Esophagus (tissue), 2 donors: ENCODE measurements around the gene TPRG1L. TPM values are rescaled to one million over a fixed set of nuclear protein-coding genes. Genes with fewer than 3 reads are reported as not detected.
"Not testable (repeated sequence)": the region's sequence is repeated elsewhere in the genome, so short reads cannot be mapped to it uniquely, and the experiment has no call there.

Source experiments
- H3K27ac ChIP-seq, 2 donors: one replicate each; pipeline ENCODE4 v1.5.1; 2013; ENCODE audit warnings: low read depth in 2 of 2, mild to moderate bottlenecking in 2 of 2, inconsistent platforms in 1 of 2, low read length in 1 of 2, moderate library complexity in 1 of 2
- H3K27me3 ChIP-seq, 2 donors: one replicate each; pipeline ENCODE4 v1.6.1; 2013; ENCODE audit warnings: low read length in 2 of 2, control low read depth in 1 of 2, mild to moderate bottlenecking in 1 of 2; ENCODE audit not compliant: insufficient read depth in 2 of 2, control insufficient read depth in 1 of 2
- H3K36me3 ChIP-seq, 2 donors: one replicate each; pipeline ENCODE4 v1.6.1; 2013; ENCODE audit warnings: low read length in 1 of 2; ENCODE audit not compliant: control insufficient read depth in 2 of 2, insufficient read depth in 2 of 2
- H3K4me1 ChIP-seq, 2 donors: one replicate each; pipeline ENCODE4 v1.6.1; 2013; ENCODE audit warnings: low read length in 1 of 2; ENCODE audit not compliant: control insufficient read depth in 2 of 2, insufficient read depth in 2 of 2
- H3K4me3 ChIP-seq, 2 donors: one replicate each; pipeline ENCODE4 v1.5.1; 2013; ENCODE audit warnings: low read length in 2 of 2, mild to moderate bottlenecking in 2 of 2, low read depth in 1 of 2, moderate library complexity in 1 of 2
- H3K9me3 ChIP-seq, 2 donors: one replicate each; pipeline ENCODE4 v1.6.1; 2013; ENCODE audit warnings: mild to moderate bottlenecking in 2 of 2, low read depth in 1 of 2, low read length in 1 of 2, moderate library complexity in 1 of 2; ENCODE audit not compliant: control insufficient read depth in 2 of 2, insufficient read depth in 1 of 2
- WGBS, 2 donors: extraction: QIAGEN DNeasy Blood & Tissue Kit; methylation state at CpG; one replicate each; pipeline ENCODE4 v1.1.7; 2013; 5-methylcytosine and 5-hydroxymethylcytosine counted together
- polyA plus RNA-seq, 2 donors: library from polyadenylated mRNA; stranded (reverse); fragments of 200-250 nt; gene quantifications; one replicate each; pipeline ENCODE4 v1.2.3, GENCODE V29; 2013
- donor health status: healthy with polysubstance abuse.
- donor health status: Bipolar disorder and iron deficiency.

Gene TPRG1L
- polyA plus RNA-seq, 2 donors: 20.1 to 32.8 TPM

- Histone ChIP-seq H3K27ac (no peak overlapping the region), H3K27me3 (peaks cover 0 to 3% of the 10 kb centered on the region in 2 donors), H3K36me3 (no peaks in the 10 kb centered on the region), H3K4me1 (peaks cover 3 to 6% of the 10 kb centered on the region in 2 donors), H3K4me3 (no peak overlapping the region), H3K9me3 (no peaks in the 10 kb centered on the region)
- WGBS, 2 donors: 63 to 66% methylated on average over 7 of the region's 7 CpGs
These were observed 12.7 kb upstream of the TPRG1L start for GRCh38 chr1:3612123-3612522.

GRCh38 chr1:3614755-3615742 lies 9.8 kb upstream of the TPRG1L start:
- H3K4me1 ChIP-seq: peaks cover 3 to 5% of the 10 kb centered on the region in 2 donors
- peaks cover 0 to 3% of the 10 kb centered on the region in 2 donors for H3K27me3 ChIP-seq

GRCh38 chr1:3616861-3617260 lies 8.0 kb upstream of the TPRG1L start:
- Histone ChIP-seq H3K4me3 (no peak overlapping the region), H3K27me3 (no peaks in the 10 kb centered on the region), H3K4me1 (no peaks in the 10 kb centered on the region), H3K9me3 (no peaks in the 10 kb centered on the region), H3K27ac (no peak overlapping the region), H3K36me3 (no peaks in the 10 kb centered on the region)
- WGBS, 2 donors: 86 to 89% methylated on average over 9 of the region's 9 CpGs

More at GRCh38 chr1:3614755-3615742, 9.8 kb upstream of the TPRG1L start:
- Histone ChIP-seq H3K27ac (no peak overlapping the region), H3K36me3 (no peaks in the 10 kb centered on the region), H3K9me3 (no peaks in the 10 kb centered on the region), H3K4me3 (no peak overlapping the region)
- WGBS, 2 donors: 58 to 60% methylated on average over 20 of the region's 20 CpGs

- Histone ChIP-seq H3K27me3 (no peaks in the 10 kb centered on the region), H3K4me1 (no peaks in the 10 kb centered on the region), H3K27ac (no peak overlapping the region), H3K9me3 (no peaks in the 10 kb centered on the region), H3K36me3 (no peaks in the 10 kb centered on the region), H3K4me3 (no peak overlapping the region)
- 80 to 83% methylated on average over 17 to 18 of the region's 18 CpGs for WGBS, 2 donors
These were observed 6.9 kb upstream of the TPRG1L start for GRCh38 chr1:3617806-3618345.

GRCh38 chr1:3618531-3618880 lies 6.3 kb upstream of the TPRG1L start:
- H3K4me1 ChIP-seq: peaks cover 0 to 3% of the 10 kb centered on the region in 2 donors
- WGBS, 2 donors: 65 to 67% methylated on average over 9 of the region's 9 CpGs
- H3K4me3 ChIP-seq: no peak overlapping the region
- H3K9me3 ChIP-seq: no peaks in the 10 kb centered on the region
- no peaks in the 10 kb centered on the region for H3K36me3 ChIP-seq
- no peak overlapping the region for H3K27ac ChIP-seq
- no peaks in the 10 kb centered on the region for H3K27me3 ChIP-seq

- Histone ChIP-seq H3K27ac (no peak overlapping the region), H3K36me3 (peaks cover 0 to 2% of the 10 kb centered on the region in 2 donors), H3K27me3 (no peaks in the 10 kb centered on the region), H3K4me3 (no peak overlapping the region), H3K9me3 (no peaks in the 10 kb centered on the region), H3K4me1 (peaks cover 0 to 9% of the 10 kb centered on the region in 2 donors)
- 15 to 18% methylated on average over 18 to 21 of the region's 21 CpGs for WGBS, 2 donors
These were observed 5.7 kb upstream of the TPRG1L start for GRCh38 chr1:3618881-3619671.

GRCh38 chr1:3620708-3621107 lies 4.1 kb upstream of the TPRG1L start:
- Histone ChIP-seq H3K9me3 (no peaks in the 10 kb centered on the region), H3K27me3 (no peaks in the 10 kb centered on the region), H3K4me3 (no peak overlapping the region), H3K36me3 (peaks cover 0 to 2% of the 10 kb centered on the region in 2 donors), H3K27ac (no peak overlapping the region), H3K4me1 (peaks cover 0 to 13% of the 10 kb centered on the region in 2 donors)
- WGBS, 2 donors: 78 to 83% methylated on average over 12 of the region's 12 CpGs

GRCh38 chr1:3621151-3621671 lies 3.6 kb upstream of the TPRG1L start:
- not testable (repeated sequence) for H3K4me3 ChIP-seq, H3K27ac ChIP-seq, H3K9me3 ChIP-seq, H3K27me3 ChIP-seq, H3K36me3 ChIP-seq
- WGBS, 2 donors: 24 to 33% methylated on average over 10 to 15 of the region's 15 CpGs
- peaks cover 0 to 14% of the 10 kb centered on the region in 2 donors for H3K4me1 ChIP-seq

- not testable (repeated sequence) for H3K9me3 ChIP-seq, H3K36me3 ChIP-seq, H3K27ac ChIP-seq, H3K4me3 ChIP-seq, H3K27me3 ChIP-seq
- H3K4me1 ChIP-seq: peaks cover 0 to 14% of the 10 kb centered on the region in 2 donors
- WGBS, 2 donors: 86 to 88% methylated on average over 9 of the region's 9 CpGs
These were observed 2.7 kb upstream of the TPRG1L start for GRCh38 chr1:3622102-3622501.
